ENCODE results near the gene ATP2B3.

Gene ATP2B3

GRCh38 chrX:153564047-153564606, 46.7 kb downstream of the ATP2B3 start:
- no peak for DNase-seq (ENCODE audit: extremely low read depth in 1 of 2, low read depth in 1 of 2)

- DNase-seq (ENCODE audit: extremely low read depth in 1 of 2, low read depth in 1 of 2) = no peak
Measured at GRCh38 chrX:153565996-153566580, 48.6 kb downstream of the ATP2B3 start.

GRCh38 chrX:153568451-153569011, 51.1 kb downstream of the ATP2B3 start:
- DNase-seq (ENCODE audit: extremely low read depth in 1 of 2, low read depth in 1 of 2) = no peak

- DNase-seq (ENCODE audit: extremely low read depth in 1 of 2, low read depth in 1 of 2) = no peak
Measured at GRCh38 chrX:153569475-153569874, 52.0 kb downstream of the ATP2B3 start.

GRCh38 chrX:153571534-153571908, 54.1 kb downstream of the ATP2B3 start:
- no peak for DNase-seq (ENCODE audit: extremely low read depth in 1 of 2, low read depth in 1 of 2)

GRCh38 chrX:153572601-153573000, 55.2 kb downstream of the ATP2B3 start:
- no peak for DNase-seq (ENCODE audit: extremely low read depth in 1 of 2, low read depth in 1 of 2)

GRCh38 chrX:153573984-153574383, 56.5 kb downstream of the ATP2B3 start:
- no peak for DNase-seq (ENCODE audit: extremely low read depth in 1 of 2, low read depth in 1 of 2)

- no peak for DNase-seq (ENCODE audit: extremely low read depth in 1 of 2, low read depth in 1 of 2)
Measured at GRCh38 chrX:153576239-153576870, 58.9 kb downstream of the ATP2B3 start.

- no peak for DNase-seq (ENCODE audit: extremely low read depth in 1 of 2, low read depth in 1 of 2)
Measured at GRCh38 chrX:153576961-153577360, 59.5 kb downstream of the ATP2B3 start.

GRCh38 chrX:153578200-153578835, 60.9 kb downstream of the ATP2B3 start:
- no peak for DNase-seq (ENCODE audit: extremely low read depth in 1 of 2, low read depth in 1 of 2)

GRCh38 chrX:153578889-153579288, 61.4 kb downstream of the ATP2B3 start:
- DNase-seq (ENCODE audit: extremely low read depth in 1 of 2, low read depth in 1 of 2) = no peak

- no peak for DNase-seq (ENCODE audit: extremely low read depth in 1 of 2, low read depth in 1 of 2)
Measured at GRCh38 chrX:153580700-153581386, 63.4 kb downstream of the ATP2B3 start.

GRCh38 chrX:153582896-153583295, 65.5 kb downstream of the ATP2B3 start:
- peak; percentile 21 to 47 for DNase-seq (ENCODE audit: extremely low read depth in 1 of 2, low read depth in 1 of 2)

GRCh38 chrX:153583433-153583832, 66.0 kb downstream of the ATP2B3 start:
- DNase-seq (ENCODE audit: extremely low read depth in 1 of 2, low read depth in 1 of 2) = no peak

- DNase-seq (ENCODE audit: extremely low read depth in 1 of 2, low read depth in 1 of 2) = no peak
Measured at GRCh38 chrX:153585827-153586226, 68.4 kb downstream of the ATP2B3 start.

- no peak for DNase-seq (ENCODE audit: extremely low read depth in 1 of 2, low read depth in 1 of 2)
Measured at GRCh38 chrX:153587342-153587741, 69.9 kb downstream of the ATP2B3 start.

- no peak for DNase-seq (ENCODE audit: extremely low read depth in 1 of 2, low read depth in 1 of 2)
Measured at GRCh38 chrX:153588021-153588781, 70.8 kb downstream of the ATP2B3 start.

GRCh38 chrX:153588782-153589446, 71.5 kb downstream of the ATP2B3 start:
- DNase-seq (ENCODE audit: extremely low read depth in 1 of 2, low read depth in 1 of 2) = no peak

- DNase-seq (ENCODE audit: extremely low read depth in 1 of 2, low read depth in 1 of 2) = no peak
Measured at GRCh38 chrX:153590961-153591956, 73.8 kb downstream of the ATP2B3 start.
